ENCODE measurements around the gene P2RY6.

The P2RY6 gene

GRCh38 chr11:73315293-73316020, 43.3 kb downstream of the P2RY6 start:
- DNase-seq (ENCODE audit: low read depth, low spot score): no peak

- DNase-seq (ENCODE audit: low read depth, low spot score): no peak
These were observed 44.3 kb downstream of the P2RY6 start for GRCh38 chr11:73316422-73316821.

GRCh38 chr11:73317373-73317772, 45.2 kb downstream of the P2RY6 start:
- DNase-seq (ENCODE audit: low read depth, low spot score): no peak

GRCh38 chr11:73317803-73318202, 45.7 kb downstream of the P2RY6 start:
- no peak for DNase-seq (ENCODE audit: low read depth, low spot score)

GRCh38 chr11:73318501-73319011, 46.4 kb downstream of the P2RY6 start:
- no peak for DNase-seq (ENCODE audit: low read depth, low spot score)

GRCh38 chr11:73320763-73321603, 48.8 kb downstream of the P2RY6 start:
- DNase-seq (ENCODE audit: low read depth, low spot score): no peak

GRCh38 chr11:73321604-73322381, 49.7 kb downstream of the P2RY6 start:
- DNase-seq (ENCODE audit: low read depth, low spot score): peak; percentile 80

GRCh38 chr11:73322382-73323306, 50.5 kb downstream of the P2RY6 start:
- peak; percentile 73 for DNase-seq (ENCODE audit: low read depth, low spot score)

- DNase-seq (ENCODE audit: low read depth, low spot score): no peak
These were observed 51.3 kb downstream of the P2RY6 start for GRCh38 chr11:73323464-73323863.

GRCh38 chr11:73324116-73324515, 52.0 kb downstream of the P2RY6 start:
- DNase-seq (ENCODE audit: low read depth, low spot score): no peak

- no peak for DNase-seq (ENCODE audit: low read depth, low spot score)
These were observed 52.5 kb downstream of the P2RY6 start for GRCh38 chr11:73324665-73325035.

GRCh38 chr11:73325036-73325981, 53.2 kb downstream of the P2RY6 start:
- DNase-seq (ENCODE audit: low read depth, low spot score): no peak

- DNase-seq (ENCODE audit: low read depth, low spot score): no peak
These were observed 55.0 kb downstream of the P2RY6 start for GRCh38 chr11:73326929-73327811.

GRCh38 chr11:73327812-73328364, 55.8 kb downstream of the P2RY6 start:
- DNase-seq (ENCODE audit: low read depth, low spot score): no peak

- no peak for DNase-seq (ENCODE audit: low read depth, low spot score)
These were observed 58.5 kb downstream of the P2RY6 start for GRCh38 chr11:73330569-73331093.

- no peak for DNase-seq (ENCODE audit: low read depth, low spot score)
These were observed 59.2 kb downstream of the P2RY6 start for GRCh38 chr11:73331138-73331916.

- no peak for DNase-seq (ENCODE audit: low read depth, low spot score)
These were observed 61.0 kb downstream of the P2RY6 start for GRCh38 chr11:73333173-73333572.

All from brain pericyte (primary cell).